ENCODE measurements around the gene RNF5.
"Not testable (repeated sequence)": the region's sequence is repeated elsewhere in the genome, so short reads cannot be mapped to it uniquely, and the experiment has no call there.

The RNF5 gene

GRCh38 chr6:32140420-32141046 is 37.7 kb upstream of the RNF5 start:
- Histone ChIP-seq H3K36me3 (ENCODE audit: insufficient read depth) (no peaks in the 10 kb centered on the region), H3K9ac (no peak overlapping the region), H3K4me3 (IDR thresholded peaks at IDR 0.05; ENCODE audit: insufficient read depth, low read depth, low read length) (no peak overlapping the region), H3K4me2 (no peak overlapping the region), H3K79me2 (ENCODE audit: insufficient read depth, low read depth) (no peaks in the 10 kb centered on the region), H3K4me1 (ENCODE audit: low read depth, poor library complexity, severe bottlenecking) (no peaks in the 10 kb centered on the region), H3K27ac (no peak overlapping the region), H2AFZ (ENCODE audit: low read depth) (no peak overlapping the region), H3K27me3 (ENCODE audit: insufficient read depth, low read depth) (no peaks in the 10 kb centered on the region), H4K20me1 (ENCODE audit: insufficient read depth) (no peaks in the 10 kb centered on the region)
- TF ChIP-seq, protein P1, sequence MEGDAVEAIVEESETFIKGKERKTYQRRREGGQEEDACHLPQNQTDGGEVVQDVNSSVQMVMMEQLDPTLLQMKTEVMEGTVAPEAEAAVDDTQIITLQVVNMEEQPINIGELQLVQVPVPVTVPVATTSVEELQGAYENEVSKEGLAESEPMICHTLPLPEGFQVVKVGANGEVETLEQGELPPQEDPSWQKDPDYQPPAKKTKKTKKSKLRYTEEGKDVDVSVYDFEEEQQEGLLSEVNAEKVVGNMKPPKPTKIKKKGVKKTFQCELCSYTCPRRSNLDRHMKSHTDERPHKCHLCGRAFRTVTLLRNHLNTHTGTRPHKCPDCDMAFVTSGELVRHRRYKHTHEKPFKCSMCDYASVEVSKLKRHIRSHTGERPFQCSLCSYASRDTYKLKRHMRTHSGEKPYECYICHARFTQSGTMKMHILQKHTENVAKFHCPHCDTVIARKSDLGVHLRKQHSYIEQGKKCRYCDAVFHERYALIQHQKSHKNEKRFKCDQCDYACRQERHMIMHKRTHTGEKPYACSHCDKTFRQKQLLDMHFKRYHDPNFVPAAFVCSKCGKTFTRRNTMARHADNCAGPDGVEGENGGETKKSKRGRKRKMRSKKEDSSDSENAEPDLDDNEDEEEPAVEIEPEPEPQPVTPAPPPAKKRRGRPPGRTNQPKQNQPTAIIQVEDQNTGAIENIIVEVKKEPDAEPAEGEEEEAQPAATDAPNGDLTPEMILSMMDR (conservative IDR thresholded peaks at IDR 0.05; ENCODE audit: low read depth, low read length) = no peak

- not testable (repeated sequence) for H4K20me1 ChIP-seq (ENCODE audit: insufficient read depth); H3K79me2 ChIP-seq (ENCODE audit: insufficient read depth, low read depth); H3K27ac ChIP-seq; H3K4me1 ChIP-seq (ENCODE audit: low read depth, poor library complexity, severe bottlenecking); H3K36me3 ChIP-seq (ENCODE audit: insufficient read depth); H3K4me3 ChIP-seq (IDR thresholded peaks at IDR 0.05; ENCODE audit: insufficient read depth, low read depth, low read length); H2AFZ ChIP-seq (ENCODE audit: low read depth); H3K27me3 ChIP-seq (ENCODE audit: insufficient read depth, low read depth); H3K9ac ChIP-seq; H3K4me2 ChIP-seq
Measured at GRCh38 chr6:32144238-32144637, 34.0 kb upstream of the RNF5 start.

- TF ChIP-seq, protein P1 (conservative IDR thresholded peaks at IDR 0.05; ENCODE audit: low read depth, low read length) = no peak
- Histone ChIP-seq H3K27me3 (ENCODE audit: insufficient read depth, low read depth) (no peaks in the 10 kb centered on the region), H3K4me3 (IDR thresholded peaks at IDR 0.05; ENCODE audit: insufficient read depth, low read depth, low read length) (no peak overlapping the region), H3K36me3 (ENCODE audit: insufficient read depth) (no peaks in the 10 kb centered on the region), H4K20me1 (ENCODE audit: insufficient read depth) (no peaks in the 10 kb centered on the region), H3K4me2 (no peak overlapping the region), H3K79me2 (ENCODE audit: insufficient read depth, low read depth) (no peaks in the 10 kb centered on the region), H3K9ac (no peak overlapping the region), H2AFZ (ENCODE audit: low read depth) (no peak overlapping the region), H3K4me1 (ENCODE audit: low read depth, poor library complexity, severe bottlenecking) (no peaks in the 10 kb centered on the region), H3K27ac (no peak overlapping the region)
Measured at GRCh38 chr6:32146287-32146686, 31.9 kb upstream of the RNF5 start.

DNA sequence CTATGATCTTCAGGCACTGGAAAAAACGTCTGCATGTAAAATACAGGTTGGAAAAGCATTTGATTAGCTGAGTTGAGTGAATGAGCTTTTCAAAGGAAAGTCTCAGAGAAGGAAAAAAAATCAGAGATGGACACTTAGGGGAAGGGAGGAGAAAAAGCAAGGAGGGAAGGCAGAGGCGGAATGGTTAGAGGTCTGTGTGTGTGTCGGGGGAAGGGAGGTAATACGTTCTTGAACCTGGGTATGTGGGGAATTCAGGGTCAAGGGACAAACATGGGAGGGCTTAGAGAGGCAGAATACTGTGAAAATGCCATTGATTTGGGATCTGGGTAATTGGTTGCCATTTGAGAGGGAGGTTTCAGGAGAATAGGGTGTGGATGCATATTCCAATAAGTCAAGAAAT is 31.5 kb upstream of the RNF5 start:
- H2AFZ ChIP-seq (ENCODE audit: low read depth) = no peak overlapping the region

More for the DNA sequence above, 31.5 kb upstream of the RNF5 start:
- Histone ChIP-seq H3K4me2 (no peak overlapping the region), H3K9ac (no peak overlapping the region), H4K20me1 (ENCODE audit: insufficient read depth) (no peaks in the 10 kb centered on the region), H3K4me3 (IDR thresholded peaks at IDR 0.05; ENCODE audit: insufficient read depth, low read depth, low read length) (no peak overlapping the region), H3K27me3 (ENCODE audit: insufficient read depth, low read depth) (no peaks in the 10 kb centered on the region), H3K79me2 (ENCODE audit: insufficient read depth, low read depth) (no peaks in the 10 kb centered on the region), H3K4me1 (ENCODE audit: low read depth, poor library complexity, severe bottlenecking) (no peaks in the 10 kb centered on the region), H3K27ac (no peak overlapping the region), H3K36me3 (ENCODE audit: insufficient read depth) (no peaks in the 10 kb centered on the region)
- TF ChIP-seq, protein P1 (conservative IDR thresholded peaks at IDR 0.05; ENCODE audit: low read depth, low read length) = no peak
